ENCODE measurements around the gene GRM1.

DNA sequence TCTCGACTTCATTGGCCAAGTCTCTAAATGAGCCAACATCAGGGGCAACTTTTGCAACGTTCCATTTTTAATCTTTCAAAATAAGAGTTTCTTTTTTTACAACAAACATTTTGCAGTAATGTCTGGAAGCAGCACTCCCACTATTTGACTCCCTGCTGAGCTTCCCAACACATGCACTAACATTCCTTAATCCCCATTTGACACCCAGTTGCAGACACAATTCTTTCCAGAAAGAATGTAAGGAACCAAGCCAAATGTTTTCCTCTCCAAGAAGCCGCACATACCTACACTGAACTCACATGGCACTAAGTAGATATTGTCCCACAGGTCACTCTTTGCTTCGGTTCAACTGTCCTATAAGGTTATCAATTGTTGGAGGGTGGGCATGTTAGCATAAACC is 165.6 kb downstream of the GRM1 start:
- TF ChIP-seq, protein P1, sequence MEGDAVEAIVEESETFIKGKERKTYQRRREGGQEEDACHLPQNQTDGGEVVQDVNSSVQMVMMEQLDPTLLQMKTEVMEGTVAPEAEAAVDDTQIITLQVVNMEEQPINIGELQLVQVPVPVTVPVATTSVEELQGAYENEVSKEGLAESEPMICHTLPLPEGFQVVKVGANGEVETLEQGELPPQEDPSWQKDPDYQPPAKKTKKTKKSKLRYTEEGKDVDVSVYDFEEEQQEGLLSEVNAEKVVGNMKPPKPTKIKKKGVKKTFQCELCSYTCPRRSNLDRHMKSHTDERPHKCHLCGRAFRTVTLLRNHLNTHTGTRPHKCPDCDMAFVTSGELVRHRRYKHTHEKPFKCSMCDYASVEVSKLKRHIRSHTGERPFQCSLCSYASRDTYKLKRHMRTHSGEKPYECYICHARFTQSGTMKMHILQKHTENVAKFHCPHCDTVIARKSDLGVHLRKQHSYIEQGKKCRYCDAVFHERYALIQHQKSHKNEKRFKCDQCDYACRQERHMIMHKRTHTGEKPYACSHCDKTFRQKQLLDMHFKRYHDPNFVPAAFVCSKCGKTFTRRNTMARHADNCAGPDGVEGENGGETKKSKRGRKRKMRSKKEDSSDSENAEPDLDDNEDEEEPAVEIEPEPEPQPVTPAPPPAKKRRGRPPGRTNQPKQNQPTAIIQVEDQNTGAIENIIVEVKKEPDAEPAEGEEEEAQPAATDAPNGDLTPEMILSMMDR (IDR thresholded peaks at IDR 0.05): no peak
- TF ChIP-seq POLR2A (IDR thresholded peaks at IDR 0.05): no peak

Data from adrenal gland (tissue), 5 donors.